Urinary bladder (tissue), 4 donors: ENCODE data around the gene SERGEF. TPM values are rescaled to one million over a fixed set of nuclear protein-coding genes. Genes with fewer than 3 reads are reported as not detected.

Source experiments
- DNase-seq: peaks from one replicate; pipeline ENCODE4 v3.0.0-alpha.2; 2015; ENCODE audit errors: extremely low spot score
- H3K27ac ChIP-seq: one replicate; pipeline ENCODE4 v1.5.1; 2013; ENCODE audit warnings: low read depth, mild to moderate bottlenecking, moderate library complexity
- H3K36me3 ChIP-seq: one replicate; pipeline ENCODE4 v1.6.1; 2013; ENCODE audit warnings: mild to moderate bottlenecking, moderate library complexity; ENCODE audit not compliant: insufficient read depth
- H3K4me1 ChIP-seq: one replicate; pipeline ENCODE4 v1.6.1; 2013; ENCODE audit warnings: mild to moderate bottlenecking, moderate library complexity; ENCODE audit not compliant: insufficient read depth
- H3K4me3 ChIP-seq: one replicate; pipeline ENCODE4 v1.5.1; 2013; ENCODE audit warnings: low read depth, low read length
- WGBS: extraction: QIAGEN DNeasy Blood & Tissue Kit; methylation state at CpG from one replicate; pipeline ENCODE4 v1.1.7; 2013; 5-methylcytosine and 5-hydroxymethylcytosine counted together
- polyA plus RNA-seq: library from polyadenylated mRNA; stranded (reverse); fragments of 200-250 nt; gene quantifications from one replicate; pipeline ENCODE4 v1.2.3, GENCODE V29; 2013
- total RNA-seq: library from RNA; depleted of rRNA; stranded (reverse); fragments of >200 nt; gene quantifications from one replicate; pipeline ENCODE4 v1.2.3, GENCODE V29; 2014
- donor health status: healthy with polysubstance abuse.
- donor health status: healthy.

The SERGEF gene
- total and polyA plus RNA-seq, 2 donors, result 14.1 to 45.3 TPM

- WGBS, result 86% methylated on average over 1 of the region's 1 CpG
- Histone ChIP-seq H3K4me3 (no peak overlapping the region), H3K36me3 (no peaks in the 10 kb centered on the region), H3K27ac (no peak overlapping the region), H3K4me1 (no peaks in the 10 kb centered on the region)
- DNase-seq, result no peak
These were observed 26.1 kb downstream of the SERGEF start for GRCh38 chr11:17986711-17987220.

- H3K4me1 ChIP-seq, result no peaks in the 10 kb centered on the region
- H3K36me3 ChIP-seq, result no peaks in the 10 kb centered on the region
- no peak for DNase-seq
- 52% methylated on average over 7 of the region's 7 CpGs for WGBS
- no peak overlapping the region for H3K4me3 ChIP-seq
- no peak overlapping the region for H3K27ac ChIP-seq
These were observed 26.7 kb downstream of the SERGEF start for GRCh38 chr11:17986007-17986710.

- Histone ChIP-seq H3K36me3 (no peaks in the 10 kb centered on the region), H3K4me3 (no peak overlapping the region), H3K27ac (no peak overlapping the region), H3K4me1 (no peaks in the 10 kb centered on the region)
- WGBS, result 93% methylated on average over 1 of the region's 1 CpG
- DNase-seq, result no peak
These were observed 27.3 kb downstream of the SERGEF start for GRCh38 chr11:17985517-17985916.

DNA sequence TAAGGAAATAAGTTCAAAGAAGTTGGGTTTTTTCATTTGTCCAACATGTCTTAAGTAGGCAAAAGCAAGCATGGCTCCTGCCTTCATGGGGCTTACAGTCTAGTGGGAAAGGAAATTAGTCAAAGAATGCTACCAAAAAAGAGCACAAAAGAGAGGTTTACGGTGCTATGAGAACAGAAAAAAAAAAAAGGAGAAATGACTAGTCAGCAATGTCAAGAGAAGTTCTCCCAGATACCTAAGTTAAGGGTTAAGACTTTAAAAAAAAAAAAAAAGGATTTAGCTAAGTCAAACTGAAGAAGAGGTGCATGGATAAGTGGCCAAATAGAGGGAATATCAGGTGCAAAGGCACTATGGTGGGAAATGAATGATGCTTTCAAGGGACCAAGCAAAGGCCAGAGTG is 29.3 kb downstream of the SERGEF start:
- H3K4me3 ChIP-seq, result no peak overlapping the region
- 92% methylated on average over 1 of the region's 1 CpG for WGBS

GRCh38 chr11:17979770-17980371 is 33.0 kb downstream of the SERGEF start:
- Histone ChIP-seq H3K4me1 (no peaks in the 10 kb centered on the region), H3K27ac (no peak overlapping the region), H3K36me3 (no peaks in the 10 kb centered on the region), H3K4me3 (no peak overlapping the region)
- 38% methylated on average over 7 of the region's 7 CpGs for WGBS
- no peak for DNase-seq

More for the DNA sequence above, 29.3 kb downstream of the SERGEF start:
- DNase-seq, result no peak
- H3K36me3 ChIP-seq, result no peaks in the 10 kb centered on the region
- H3K27ac ChIP-seq, result no peak overlapping the region
- H3K4me1 ChIP-seq, result no peaks in the 10 kb centered on the region

GRCh38 chr11:17978553-17979287 is 34.1 kb downstream of the SERGEF start:
- WGBS, result 64% methylated on average over 5 of the region's 5 CpGs
- no peaks in the 10 kb centered on the region for H3K4me1 ChIP-seq
- H3K4me3 ChIP-seq, result no peak overlapping the region
- no peaks in the 10 kb centered on the region for H3K36me3 ChIP-seq
- no peak overlapping the region for H3K27ac ChIP-seq
- DNase-seq, result no peak

DNA sequence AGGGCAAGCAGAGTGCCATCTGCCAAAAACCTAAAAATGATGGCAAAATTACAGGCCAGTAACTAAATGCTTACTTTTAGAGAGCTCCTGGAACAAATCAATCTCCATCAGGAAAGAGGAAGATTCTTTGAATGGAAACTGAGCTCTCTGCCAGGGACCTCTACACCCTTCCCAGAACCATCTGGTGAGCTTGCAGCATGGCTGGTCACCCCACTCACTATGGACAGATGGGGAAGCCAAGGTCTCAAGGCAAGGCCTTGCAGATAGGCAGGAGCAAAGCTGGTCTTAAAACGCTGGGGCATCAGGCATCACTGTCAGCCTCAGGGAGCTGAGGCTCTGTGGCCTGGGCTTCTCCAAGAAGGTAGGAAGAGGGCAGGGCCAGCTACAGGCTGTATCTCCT is 36.2 kb downstream of the SERGEF start:
- Histone ChIP-seq H3K4me3 (no peak overlapping the region), H3K4me1 (peaks cover 2% of the 10 kb centered on the region), H3K27ac (no peak overlapping the region), H3K36me3 (no peaks in the 10 kb centered on the region)
- 93% methylated on average over 1 of the region's 1 CpG for WGBS
- no peak for DNase-seq

GRCh38 chr11:17974246-17974645 is 38.6 kb downstream of the SERGEF start:
- Histone ChIP-seq H3K27ac (no peak overlapping the region), H3K4me3 (no peak overlapping the region), H3K36me3 (no peaks in the 10 kb centered on the region), H3K4me1 (peaks cover 2% of the 10 kb centered on the region)
- no peak for DNase-seq

- DNase-seq, result no peak
These were observed 39.9 kb downstream of the SERGEF start for GRCh38 chr11:17972987-17973386.

GRCh38 chr11:17968206-17968605 is 44.6 kb downstream of the SERGEF start:
- Histone ChIP-seq H3K36me3 (no peaks in the 10 kb centered on the region), H3K4me3 (no peak overlapping the region), H3K4me1 (peaks cover 2% of the 10 kb centered on the region), H3K27ac (no peak overlapping the region)
- WGBS, result 96% methylated on average over 1 of the region's 1 CpG
- no peak for DNase-seq

More at GRCh38 chr11:17972987-17973386, 39.9 kb downstream of the SERGEF start:
- 34% methylated on average over 5 of the region's 5 CpGs for WGBS
- Histone ChIP-seq H3K27ac (no peak overlapping the region), H3K4me1 (peaks cover 2% of the 10 kb centered on the region), H3K4me3 (no peak overlapping the region), H3K36me3 (no peaks in the 10 kb centered on the region)

DNA sequence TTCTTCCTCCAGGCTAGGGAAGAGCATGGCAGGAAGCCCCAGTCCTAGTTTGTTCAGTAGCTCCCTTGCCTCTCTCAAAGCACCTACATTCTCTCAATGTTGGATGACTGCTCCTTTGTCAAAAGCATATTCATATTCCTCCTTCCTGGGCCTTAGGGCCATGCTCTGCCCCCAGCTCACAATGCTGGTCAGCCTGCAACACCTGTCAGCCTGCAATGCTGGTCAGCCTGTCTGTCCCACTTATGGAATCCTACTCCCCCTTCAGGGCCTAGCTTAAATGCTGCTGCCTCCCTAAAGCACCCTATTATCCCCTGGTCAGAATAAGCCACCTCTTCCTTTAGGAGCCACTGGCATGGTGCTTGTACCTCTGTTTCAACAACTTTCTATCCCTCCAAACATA is 45.2 kb downstream of the SERGEF start:
- H3K36me3 ChIP-seq, result no peaks in the 10 kb centered on the region
- H3K4me1 ChIP-seq, result peaks cover 1% of the 10 kb centered on the region
- H3K27ac ChIP-seq, result no peak overlapping the region
- DNase-seq, result no peak
- no peak overlapping the region for H3K4me3 ChIP-seq

DNA sequence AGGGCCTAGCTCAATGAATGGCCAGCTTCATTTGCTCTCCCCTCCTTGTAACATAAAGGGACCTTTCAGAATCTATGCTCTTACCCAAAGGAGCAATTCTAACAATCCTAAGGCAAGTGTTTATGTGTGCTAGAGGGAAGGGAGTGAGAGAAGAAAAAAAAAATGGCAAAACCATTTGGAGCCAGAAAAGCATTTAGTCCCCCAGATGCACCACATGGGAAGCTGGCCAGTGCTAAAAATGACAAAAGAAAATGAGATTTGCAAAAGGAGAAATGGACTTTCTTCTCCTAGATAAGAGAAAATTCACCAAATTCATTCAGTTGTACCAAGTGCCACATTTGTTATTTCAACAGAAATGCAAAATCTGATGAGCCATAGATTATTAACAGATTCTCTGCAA is 52.8 kb downstream of the SERGEF start:
- no peak overlapping the region for H3K27ac ChIP-seq
- no peak overlapping the region for H3K4me3 ChIP-seq
- DNase-seq, result no peak
- H3K4me1 ChIP-seq, result peaks cover 1% of the 10 kb centered on the region
- H3K36me3 ChIP-seq, result no peaks in the 10 kb centered on the region

DNA sequence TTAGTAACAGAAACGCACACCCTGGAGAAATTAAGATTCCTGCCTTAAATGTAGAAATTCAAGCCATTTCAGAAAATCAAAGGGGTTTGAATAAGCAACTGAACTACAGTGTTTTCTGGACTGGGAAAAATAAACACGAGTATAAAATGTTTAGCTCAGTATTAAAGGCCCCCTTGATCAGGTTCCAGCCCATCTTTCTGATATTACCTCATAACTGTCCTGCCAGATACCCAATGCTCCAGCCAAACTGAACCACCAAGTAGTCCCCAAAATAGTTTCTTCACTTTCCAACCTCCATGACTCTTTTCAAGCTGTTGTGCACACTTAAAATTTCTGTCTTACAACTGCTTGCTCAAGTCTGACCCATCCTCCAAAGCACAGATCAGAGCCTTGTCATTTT is 54.4 kb downstream of the SERGEF start:
- Histone ChIP-seq H3K36me3 (no peaks in the 10 kb centered on the region), H3K27ac (no peak overlapping the region), H3K4me1 (peaks cover 1% of the 10 kb centered on the region), H3K4me3 (no peak overlapping the region)
- 46% methylated on average over 2 of the region's 2 CpGs for WGBS
- DNase-seq, result no peak
